GM10847 (cell line): Measurements from ENCODE around the gene IFI27.

Source experiments
- POLR2A ChIP-seq: IDR thresholded peaks from 2 replicates; pipeline ENCODE4 v1.6.1; 2011; ENCODE audit not compliant: insufficient read length; ENCODE audit errors: extremely low read depth

IFI27 gene

GRCh38 chr14:94097091-94097490 is 13.4 kb upstream of the IFI27 start:
- TF ChIP-seq POLR2A, result no peak

- no peak for TF ChIP-seq POLR2A
Measured at GRCh38 chr14:94098326-94098992, 12.1 kb upstream of the IFI27 start.

GRCh38 chr14:94099006-94099405 is 11.5 kb upstream of the IFI27 start:
- TF ChIP-seq POLR2A, result no peak

GRCh38 chr14:94100847-94101246 is 9.7 kb upstream of the IFI27 start:
- TF ChIP-seq POLR2A, result no peak

GRCh38 chr14:94101748-94102147 is 8.8 kb upstream of the IFI27 start:
- TF ChIP-seq POLR2A, result no peak

GRCh38 chr14:94102768-94103482 is 7.6 kb upstream of the IFI27 start:
- no peak for TF ChIP-seq POLR2A

GRCh38 chr14:94103554-94104150 is 6.9 kb upstream of the IFI27 start:
- no peak for TF ChIP-seq POLR2A

- no peak for TF ChIP-seq POLR2A
Measured at GRCh38 chr14:94104731-94105130, 5.8 kb upstream of the IFI27 start.

- no peak for TF ChIP-seq POLR2A
Measured at GRCh38 chr14:94109915-94110250, 653 bp upstream of the IFI27 start.

- TF ChIP-seq POLR2A, result no peak
Measured at GRCh38 chr14:94111276-94112095, 950 bp downstream of the IFI27 start.

- no peak for TF ChIP-seq POLR2A
Measured at GRCh38 chr14:94112513-94113063, 2.1 kb downstream of the IFI27 start.

GRCh38 chr14:94113073-94113472 is 2.5 kb downstream of the IFI27 start:
- no peak for TF ChIP-seq POLR2A

- TF ChIP-seq POLR2A, result no peak
Measured at GRCh38 chr14:94113490-94113889, 3.0 kb downstream of the IFI27 start.

GRCh38 chr14:94113908-94114588 is 3.5 kb downstream of the IFI27 start:
- TF ChIP-seq POLR2A, result no peak

- no peak for TF ChIP-seq POLR2A
Measured at GRCh38 chr14:94114589-94115057, 4.1 kb downstream of the IFI27 start.
